ENCODE measurements around the gene CLDN5. TPM values are rescaled to one million over a fixed set of nuclear protein-coding genes. Genes with fewer than 3 reads are reported as not detected.

Gene CLDN5
- total RNA-seq, 1 experiment from 2014 or later: 0.44 TPM

DNA sequence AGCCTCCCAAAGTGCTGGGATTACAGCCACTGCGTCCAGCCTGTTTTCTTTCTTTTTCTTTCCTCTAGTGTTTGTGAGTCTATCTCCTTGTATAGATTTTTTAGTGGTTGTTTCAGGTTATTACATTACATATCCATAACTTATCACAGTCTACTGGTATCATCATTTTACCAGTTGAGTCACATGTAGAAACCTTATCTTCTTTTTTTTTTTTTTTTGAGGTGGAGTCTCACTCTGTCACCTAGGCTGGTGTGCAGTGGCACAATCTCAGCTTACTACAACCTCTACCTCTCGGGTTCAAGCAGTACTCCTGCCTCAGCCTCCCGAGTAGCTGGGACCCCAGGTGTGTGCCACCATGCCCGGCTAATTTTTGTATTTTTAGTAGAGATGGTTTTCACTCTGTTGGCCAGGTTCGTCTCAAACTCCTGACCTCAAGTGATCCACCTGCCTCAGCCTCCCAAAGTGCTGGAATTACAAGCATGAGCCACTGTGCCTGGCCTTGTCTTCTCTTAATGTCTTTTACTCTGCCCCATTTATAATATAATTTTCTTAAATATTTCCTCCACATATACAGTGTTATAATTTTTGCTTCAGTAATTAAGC, 33.5 kb downstream of the CLDN5 start:
- Histone ChIP-seq H4K8ac (replicated peaks; ENCODE audit: insufficient read length, low read depth, low read length) (no peak overlapping the region), H3K14ac (ENCODE audit: insufficient read depth, low read length) (no peak overlapping the region), H3K27ac (ENCODE audit: insufficient read length, low read depth, low read length) (no peak overlapping the region), H3K9ac (ENCODE audit: extremely low read depth, insufficient read length, low read length) (no peak overlapping the region), H2BK20ac (ENCODE audit: low read depth, low read length, poor library complexity, severe bottlenecking) (no peak overlapping the region), H3K27me3 (ENCODE audit: insufficient read depth, low read length) (no peaks in the 10 kb centered on the region), H2AFZ (ENCODE audit: low read length) (no peak overlapping the region), H3K4ac (ENCODE audit: low read depth, low read length) (no peak overlapping the region), H3K23ac (ENCODE audit: insufficient read length, low read depth, low read length) (no peak overlapping the region), H2BK15ac (ENCODE audit: low read depth, low read length) (no peak overlapping the region), H4K5ac (ENCODE audit: insufficient read length, low read depth, low read length) (no peak overlapping the region), H4K91ac (ENCODE audit: insufficient read length, low read depth, low read length) (no peak overlapping the region), H4K20me1 (ENCODE audit: control insufficient read depth, insufficient read depth, insufficient read length) (no peaks in the 10 kb centered on the region), H2BK5ac (ENCODE audit: insufficient read length, low read length) (no peak overlapping the region), H3K4me2 (ENCODE audit: insufficient read depth, insufficient read length, low read length) (no peak overlapping the region), H3K79me1 (ENCODE audit: insufficient read depth, low read depth, low read length, poor library complexity, severe bottlenecking) (no peaks in the 10 kb centered on the region), H3K56ac (ENCODE audit: insufficient read length, low read depth, low read length) (no peak overlapping the region), H3K18ac (ENCODE audit: insufficient read length, low read depth, low read length) (no peak overlapping the region), H3K4me1 (ENCODE audit: insufficient read depth, low read length) (no peaks in the 10 kb centered on the region), H3K79me2 (ENCODE audit: insufficient read depth, low read length) (no peaks in the 10 kb centered on the region), H2AK5ac (ENCODE audit: insufficient read length, low read length) (no peak overlapping the region), H2BK12ac (ENCODE audit: insufficient read length, low read depth, low read length) (no peak overlapping the region), H3T11ph (ENCODE audit: low read length) (no peak overlapping the region), H3K9me3 (ENCODE audit: control insufficient read depth, low read depth, low read length) (no peaks in the 10 kb centered on the region), H2BK120ac (ENCODE audit: low read depth, low read length, poor library complexity, severe bottlenecking) (no peak overlapping the region), H3K23me2 (ENCODE audit: insufficient read length, low read depth, low read length, poor library complexity, severe bottlenecking) (no peaks in the 10 kb centered on the region)
- no peak for DNase-seq
- WGBS (ENCODE audit: extremely low coverage, insufficient read length, low lambda C conversion rate): no CpG with 5 or more reads among the region's 5 CpGs
- Mint-ChIP-seq H3K4me3 (no peak overlapping the region), H3K36me3 (ENCODE audit: insufficient read depth in 1 of 3, low read depth in 3 of 3) (peaks cover 8 to 75% (median 65%) of the 10 kb centered on the region in 3 experiments; a peak in 6 of 7 replicates), H3K9me3 (no peaks in the 10 kb centered on the region), H3K27me3 (ENCODE audit: low read depth) (no peaks in the 10 kb centered on the region), H3K27ac (no peak overlapping the region), H3K4me1 (no peaks in the 10 kb centered on the region)
- TF ChIP-seq CTCF (conservative IDR thresholded peaks at IDR 0.05): no peak

Data from H9 (cell line).